H7 (cell line): ENCODE data around the gene MRFAP1. TPM values are rescaled to one million over a fixed set of nuclear protein-coding genes. Genes with fewer than 3 reads are reported as not detected.
"Not testable (repeated sequence)": the region's sequence is repeated elsewhere in the genome, so short reads cannot be mapped to it uniquely, and the experiment has no call there.

ENCODE experiments used
- DNase-seq: peaks from one replicate; pipeline ENCODE4 v3.0.0; 2012
- H3K27me3 ChIP-seq: 2 replicates; pipeline ENCODE4 v1.6.0; 2011; ENCODE audit warnings: mild to moderate bottlenecking, low read length; ENCODE audit not compliant: control insufficient read depth, insufficient read depth
- H3K36me3 ChIP-seq: replicated peaks from 2 replicates; pipeline ENCODE4 v1.5.1; 2011; ENCODE audit warnings: low read length; ENCODE audit not compliant: control insufficient read depth, insufficient read depth
- H3K4me3 ChIP-seq: 2 replicates; pipeline ENCODE4 v1.5.1; 2011; ENCODE audit warnings: low read depth, mild to moderate bottlenecking, control low read depth, low read length, moderate library complexity; ENCODE audit not compliant: insufficient read depth
- total RNA-seq: library from RNA; depleted of rRNA; stranded (reverse); fragments of >200 nt; shearing (Covaris generic); gene quantifications from 2 replicates; pipeline ENCODE4 v1.2.3, GENCODE V29; 2014

The MRFAP1 gene
- total RNA-seq, 1 experiment from 2014 or later: 83.2 TPM

DNA sequence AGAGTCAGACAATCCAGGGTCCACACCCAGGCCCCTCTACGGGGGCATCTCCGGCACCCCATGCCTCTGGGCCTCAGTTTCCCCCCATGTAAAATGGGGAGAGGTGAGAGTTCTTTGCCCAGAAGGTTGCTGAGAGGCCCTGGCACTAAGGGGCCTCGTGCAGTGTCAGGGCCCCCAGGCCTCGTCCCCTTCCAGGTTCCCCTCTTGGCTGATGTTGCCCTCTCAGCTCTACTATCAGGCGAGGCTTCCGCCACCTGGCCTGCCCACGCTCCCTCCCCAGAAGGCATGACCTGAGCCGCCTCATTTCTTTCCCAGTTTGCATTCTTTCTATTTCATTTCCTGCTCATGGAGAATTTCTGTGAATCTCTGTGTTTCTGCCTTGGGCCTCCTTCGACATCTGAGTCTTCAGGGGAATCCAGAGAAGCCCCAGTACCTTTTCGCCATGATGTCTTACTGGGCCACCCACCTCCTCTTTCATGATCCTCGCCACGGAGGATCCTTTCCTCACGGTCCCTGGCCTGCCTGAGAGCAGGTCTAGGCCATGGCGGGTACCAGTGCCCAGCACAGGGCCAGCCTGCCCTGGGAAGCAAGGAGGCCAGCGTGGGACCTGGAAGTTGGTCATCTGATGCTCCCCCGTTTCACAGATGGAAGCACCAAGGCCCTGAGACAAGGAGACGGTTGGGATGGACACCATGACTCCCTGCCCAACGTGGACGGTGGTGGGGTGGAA is 21.9 kb upstream of the MRFAP1 start:
- Histone ChIP-seq H3K4me3 (no peak overlapping the region), H3K27me3 (no peaks in the 10 kb centered on the region), H3K36me3 (peaks cover 1% of the 10 kb centered on the region)
- peak; percentile 30 for DNase-seq

DNA sequence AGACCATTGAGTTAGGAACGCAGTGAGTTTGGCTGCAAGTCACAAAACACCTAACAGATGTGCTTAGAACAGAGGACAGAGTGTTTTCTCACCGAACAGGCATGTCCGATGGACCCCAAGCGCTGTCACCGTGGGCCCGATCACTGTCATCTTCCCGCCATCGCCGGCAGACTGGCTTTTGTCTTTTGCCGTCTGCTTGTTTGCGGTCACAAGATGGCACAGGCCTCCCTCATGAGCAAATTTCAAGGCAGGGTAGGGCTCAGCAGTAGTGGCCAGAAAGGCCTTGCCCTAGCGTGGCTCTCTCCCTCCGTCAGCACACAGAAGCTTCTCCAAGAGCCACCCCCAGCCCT is 21.4 kb upstream of the MRFAP1 start:
- H3K36me3 ChIP-seq: peaks cover 1% of the 10 kb centered on the region
- no peaks in the 10 kb centered on the region for H3K27me3 ChIP-seq
- no peak overlapping the region for H3K4me3 ChIP-seq
- DNase-seq: no peak

DNA sequence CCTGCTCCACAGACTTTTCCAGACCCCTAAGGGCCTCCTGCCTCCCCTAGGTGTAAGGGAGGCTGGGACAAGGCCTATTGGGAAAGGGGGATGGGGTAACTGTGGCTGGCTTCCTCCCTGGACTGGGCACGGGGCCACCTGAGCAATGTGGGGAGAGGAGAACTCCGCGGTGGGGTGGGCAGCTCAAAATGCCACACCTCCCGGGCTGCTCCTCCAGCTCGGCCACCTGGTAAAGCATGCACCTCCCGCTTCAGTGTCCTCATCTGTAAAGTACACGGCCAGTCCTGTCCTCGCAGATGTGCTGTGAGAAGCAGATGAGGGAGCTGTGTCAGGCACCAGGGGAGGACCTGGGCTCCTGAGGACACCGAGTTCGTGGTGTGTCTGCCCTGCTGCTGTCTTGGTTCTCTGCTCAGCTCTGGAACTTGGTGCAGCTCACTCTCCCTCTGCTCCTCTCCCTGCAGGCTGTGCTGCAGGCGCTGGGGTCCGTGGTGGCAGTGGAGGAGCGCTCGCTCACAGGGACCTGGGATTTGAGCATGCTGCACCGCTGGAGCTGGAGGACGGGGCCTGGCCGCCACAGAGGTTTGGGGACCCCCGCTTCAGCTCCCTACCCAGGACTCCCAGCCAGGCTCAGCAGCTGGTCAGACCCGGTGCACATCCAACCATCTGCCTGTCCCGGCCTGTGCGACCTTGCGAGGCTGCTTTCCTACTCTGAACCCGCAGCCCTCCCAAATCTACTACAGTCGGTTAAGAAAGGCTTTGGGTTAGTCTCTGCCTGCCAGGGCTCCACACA is 20.8 kb upstream of the MRFAP1 start:
- Histone ChIP-seq H3K27me3 (no peaks in the 10 kb centered on the region), H3K4me3 (no peak overlapping the region), H3K36me3 (peaks cover under 1% of the 10 kb centered on the region)
- DNase-seq: peak; percentile 36

DNA sequence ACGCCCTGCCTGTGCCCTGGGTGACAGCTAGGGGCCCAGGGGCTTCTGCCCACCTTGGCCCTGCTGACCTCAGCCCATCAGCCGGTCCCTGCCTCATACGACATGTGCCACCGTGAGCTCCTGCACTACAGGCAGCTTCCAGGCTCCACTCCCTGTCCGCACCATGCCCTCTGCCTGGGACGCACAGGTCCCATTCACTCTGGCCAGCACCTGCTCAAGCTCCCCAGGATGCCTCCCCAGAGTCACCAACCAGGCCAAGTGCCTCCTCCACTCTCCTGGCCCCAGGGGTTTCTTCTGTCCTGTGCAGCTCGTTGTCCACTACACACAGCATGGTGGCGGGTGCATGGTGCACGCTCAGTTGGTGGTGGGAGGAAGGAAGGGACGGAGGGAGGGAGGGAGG is 20.2 kb upstream of the MRFAP1 start:
- peak; percentile 30 for DNase-seq
- H3K27me3 ChIP-seq: no peaks in the 10 kb centered on the region
- H3K4me3 ChIP-seq: no peak overlapping the region
- H3K36me3 ChIP-seq: no peaks in the 10 kb centered on the region

DNA sequence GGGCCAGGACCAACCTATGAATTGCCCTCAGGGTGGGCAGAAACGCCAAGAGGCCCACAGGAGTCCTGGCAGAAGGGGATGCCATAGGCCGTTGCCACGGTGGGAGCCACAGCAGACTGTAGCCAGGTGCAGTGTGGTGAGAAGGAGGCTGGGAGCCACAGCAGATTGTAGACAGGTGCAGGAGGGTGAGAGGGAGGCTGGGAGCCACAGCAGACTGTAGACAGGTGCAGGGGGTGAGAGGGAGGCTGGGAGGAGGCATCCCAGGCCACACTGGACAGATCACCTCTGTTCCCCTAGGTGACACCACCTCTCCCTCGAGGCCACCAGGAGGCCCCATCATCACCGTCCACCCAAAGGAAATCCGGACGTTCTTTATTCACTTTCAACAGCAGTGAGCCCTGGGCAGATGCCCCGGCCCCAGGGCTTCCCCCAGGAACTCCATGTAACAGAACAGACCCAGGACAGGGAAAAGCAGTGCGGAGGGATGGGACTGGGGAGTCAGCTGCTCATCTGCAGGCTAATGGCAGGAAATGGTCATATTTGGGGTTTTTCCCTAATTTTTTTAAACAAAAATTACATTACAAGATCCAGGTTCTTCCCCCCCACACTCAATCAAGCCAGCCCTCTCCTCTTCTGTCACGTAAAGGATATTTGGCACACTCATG is 19.5 kb upstream of the MRFAP1 start:
- H3K36me3 ChIP-seq: no peaks in the 10 kb centered on the region
- DNase-seq: peak; percentile 73

DNA sequence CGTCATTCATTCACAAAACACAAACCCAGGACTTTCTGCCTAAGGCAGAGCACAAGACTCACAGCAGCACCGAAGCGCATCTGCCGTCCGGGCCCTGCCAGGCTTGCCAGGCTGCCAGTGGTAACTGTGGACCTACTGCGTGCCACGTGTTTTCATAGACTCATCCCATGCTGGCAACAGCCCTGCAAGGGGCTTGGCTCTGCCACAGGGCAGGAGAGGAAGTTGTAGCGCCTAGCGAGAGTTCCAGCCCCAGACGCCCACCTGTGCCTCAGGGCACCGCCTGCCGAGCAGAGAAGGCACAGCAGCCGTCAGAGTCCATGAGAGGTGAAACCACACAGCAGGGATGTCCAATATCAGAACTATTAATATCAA is 18.9 kb upstream of the MRFAP1 start:
- Histone ChIP-seq H3K36me3 (no peaks in the 10 kb centered on the region), H3K4me3 (no peak overlapping the region), H3K27me3 (no peaks in the 10 kb centered on the region)
- DNase-seq: peak; percentile 51

More for the DNA sequence above, 19.5 kb upstream of the MRFAP1 start:
- no peak overlapping the region for H3K4me3 ChIP-seq
- H3K27me3 ChIP-seq: no peaks in the 10 kb centered on the region

DNA sequence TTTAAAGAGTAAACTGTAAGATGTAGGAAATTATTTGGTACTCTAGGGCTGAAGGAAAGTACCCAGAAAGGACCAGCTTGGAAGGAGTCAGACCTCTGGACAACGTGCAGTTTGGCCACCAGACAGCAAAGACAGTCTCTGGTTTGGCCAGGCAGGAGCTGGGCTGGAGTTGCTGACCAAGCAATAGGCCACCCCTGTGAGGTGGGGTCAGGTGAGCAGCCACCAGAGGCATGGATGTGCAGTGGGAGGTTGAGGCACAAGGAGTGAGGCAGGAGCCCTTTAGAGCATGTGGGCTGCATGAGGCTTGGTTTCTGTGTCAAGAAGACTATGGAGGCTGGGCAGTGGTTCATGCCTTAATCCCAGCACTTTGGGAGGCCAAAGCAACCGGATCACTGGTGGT is 17.7 kb upstream of the MRFAP1 start:
- peak; percentile 10 for DNase-seq
- H3K27me3 ChIP-seq: no peaks in the 10 kb centered on the region
- H3K36me3 ChIP-seq: no peaks in the 10 kb centered on the region
- H3K4me3 ChIP-seq: no peak overlapping the region

DNA sequence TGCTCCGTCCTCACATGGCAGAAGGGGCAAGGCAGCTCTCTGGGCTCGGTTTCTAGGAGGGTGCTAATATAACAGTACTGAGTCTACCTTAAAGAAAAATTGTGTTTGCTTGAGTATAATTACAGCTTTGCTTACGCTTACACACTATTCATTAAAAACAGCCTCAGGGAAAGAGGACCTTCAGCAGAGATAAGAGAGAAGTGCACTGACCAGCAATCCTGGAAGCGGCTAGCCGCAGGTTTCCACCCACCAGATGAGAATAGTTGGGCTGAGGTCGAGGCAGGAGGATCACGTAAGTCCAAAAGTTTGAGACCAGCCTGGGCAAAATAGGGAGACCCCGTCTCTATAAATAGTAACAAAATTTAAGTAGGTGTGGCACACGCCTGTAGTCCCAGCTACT is 15.2 kb upstream of the MRFAP1 start:
- Histone ChIP-seq H3K4me3 (no peak overlapping the region), H3K36me3 (no peaks in the 10 kb centered on the region), H3K27me3 (no peaks in the 10 kb centered on the region)
- DNase-seq: peak; percentile 8

DNA sequence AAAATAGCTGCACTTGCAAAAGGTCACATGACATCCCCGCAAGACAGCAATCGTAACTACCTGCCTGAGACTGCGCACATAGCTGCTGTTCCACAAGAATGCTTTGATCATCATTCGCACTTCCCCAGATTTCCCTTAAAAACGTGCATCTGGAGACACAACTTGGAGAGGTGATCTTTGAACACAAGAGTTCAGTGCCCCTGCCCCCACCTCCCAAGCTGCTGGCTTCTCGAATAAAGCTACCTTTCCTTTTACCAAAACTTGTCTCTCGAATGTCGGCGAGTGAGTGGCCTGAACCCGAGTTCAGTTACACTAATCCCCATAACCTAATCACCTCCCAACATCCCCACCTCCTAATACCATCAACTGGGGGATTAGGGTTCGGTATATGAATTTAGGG is 14.4 kb upstream of the MRFAP1 start:
- peak; percentile 22 for DNase-seq
- H3K36me3 ChIP-seq: no peaks in the 10 kb centered on the region
- no peak overlapping the region for H3K4me3 ChIP-seq
- H3K27me3 ChIP-seq: no peaks in the 10 kb centered on the region

DNA sequence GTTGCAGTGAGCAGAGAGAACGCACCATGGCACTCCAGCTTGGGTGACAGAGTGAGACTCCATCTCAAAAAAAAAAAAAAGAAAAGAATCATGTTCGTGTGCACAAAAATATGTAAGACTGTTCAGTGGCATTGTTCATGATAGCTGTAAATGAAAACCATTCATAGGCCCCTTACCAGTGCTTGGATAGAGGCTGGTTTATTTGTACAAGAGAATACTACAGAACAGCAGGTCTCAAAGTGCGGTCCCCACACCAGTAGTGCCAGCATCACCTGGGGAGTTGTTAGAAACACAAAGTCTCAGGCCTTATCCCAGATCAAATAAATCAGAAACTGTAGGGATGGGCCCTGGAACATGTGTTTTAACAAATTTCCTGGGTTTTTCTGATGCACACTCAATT is 12.7 kb upstream of the MRFAP1 start:
- H3K27me3 ChIP-seq: no peaks in the 10 kb centered on the region
- no peaks in the 10 kb centered on the region for H3K36me3 ChIP-seq
- no peak for DNase-seq
- no peak overlapping the region for H3K4me3 ChIP-seq

DNA sequence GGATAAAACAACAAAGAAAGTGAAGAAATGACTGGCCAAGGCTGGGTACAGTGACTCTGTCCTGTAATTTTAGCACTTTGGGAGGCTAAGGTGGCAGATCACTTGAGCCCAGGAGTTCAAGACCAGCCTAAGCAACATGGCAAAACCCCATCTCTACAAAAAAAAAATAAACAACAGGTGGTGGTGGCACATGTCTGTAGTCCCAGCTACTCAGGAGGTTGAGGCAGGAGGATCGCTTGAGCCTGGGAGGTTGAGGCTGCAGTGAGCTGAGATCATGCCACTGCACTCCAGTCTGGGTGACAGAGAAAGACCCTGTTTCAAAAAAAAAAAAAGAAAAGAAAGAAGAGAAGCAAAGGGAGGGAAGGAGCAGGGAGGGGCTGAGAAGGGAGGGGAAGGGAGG is 12.0 kb upstream of the MRFAP1 start:
- H3K4me3 ChIP-seq, H3K27me3 ChIP-seq, H3K36me3 ChIP-seq, DNase-seq: not testable (repeated sequence)

DNA sequence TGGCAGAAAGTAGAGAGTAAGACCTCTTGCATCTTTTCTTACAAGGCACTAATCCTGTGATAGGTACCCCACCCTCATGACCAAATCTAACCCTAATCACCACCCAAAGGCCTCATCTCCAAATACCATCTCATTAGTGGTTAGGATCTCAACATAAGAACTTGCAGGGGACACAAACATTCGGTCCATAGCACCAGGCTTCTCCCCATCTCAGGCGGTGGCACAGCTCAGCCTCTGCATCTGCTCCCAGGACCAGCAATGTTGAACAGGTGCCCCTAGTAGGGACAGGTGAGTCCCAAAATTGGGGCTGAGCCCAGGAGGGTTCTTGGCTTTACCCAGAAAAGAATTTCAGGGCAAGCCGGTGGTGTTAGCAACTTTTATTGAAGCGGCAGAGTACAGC is 8.4 kb upstream of the MRFAP1 start:
- Histone ChIP-seq H3K4me3 (no peak overlapping the region), H3K27me3 (no peaks in the 10 kb centered on the region), H3K36me3 (no peaks in the 10 kb centered on the region)
- DNase-seq: no peak

DNA sequence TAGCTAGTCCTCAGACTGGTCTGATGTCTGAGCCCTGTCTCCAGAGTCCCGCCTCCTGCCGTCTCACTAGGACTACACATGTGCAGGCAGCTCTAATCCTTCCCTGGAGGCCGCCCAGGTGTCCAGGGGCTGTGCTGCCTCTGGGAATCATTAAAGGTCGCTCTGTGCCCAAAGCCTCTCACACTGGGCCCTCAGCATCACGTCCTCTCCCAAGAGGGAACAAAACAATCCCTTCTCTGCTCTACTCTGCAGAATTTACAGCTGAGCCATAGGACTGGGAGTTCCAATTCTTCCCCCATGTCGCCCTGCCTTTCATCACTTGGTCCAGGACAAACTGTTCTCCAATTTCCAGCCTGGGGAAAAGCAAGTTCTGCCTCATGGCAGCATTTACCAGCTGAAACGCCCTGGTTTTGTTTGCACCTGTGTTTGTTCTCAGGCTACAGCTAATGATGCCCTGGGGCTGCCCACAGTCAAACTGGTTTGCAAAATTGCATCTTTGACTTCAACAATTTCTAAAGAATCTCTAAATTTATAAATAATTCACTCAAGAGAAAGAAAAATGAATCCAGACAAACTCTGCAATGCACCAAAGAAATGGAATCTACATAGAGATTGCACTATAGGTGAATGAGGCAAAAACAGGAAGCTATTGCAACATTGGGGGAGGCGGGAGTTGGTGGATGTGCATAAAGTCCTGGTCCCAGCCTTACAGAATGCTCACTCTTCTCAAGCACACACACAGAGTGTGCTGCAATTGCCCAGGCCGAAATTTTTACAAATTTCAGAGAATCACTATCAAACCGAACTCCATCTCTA is 7.2 kb upstream of the MRFAP1 start:
- no peak overlapping the region for H3K4me3 ChIP-seq
- no peak for DNase-seq
- no peaks in the 10 kb centered on the region for H3K36me3 ChIP-seq
- H3K27me3 ChIP-seq: no peaks in the 10 kb centered on the region

DNA sequence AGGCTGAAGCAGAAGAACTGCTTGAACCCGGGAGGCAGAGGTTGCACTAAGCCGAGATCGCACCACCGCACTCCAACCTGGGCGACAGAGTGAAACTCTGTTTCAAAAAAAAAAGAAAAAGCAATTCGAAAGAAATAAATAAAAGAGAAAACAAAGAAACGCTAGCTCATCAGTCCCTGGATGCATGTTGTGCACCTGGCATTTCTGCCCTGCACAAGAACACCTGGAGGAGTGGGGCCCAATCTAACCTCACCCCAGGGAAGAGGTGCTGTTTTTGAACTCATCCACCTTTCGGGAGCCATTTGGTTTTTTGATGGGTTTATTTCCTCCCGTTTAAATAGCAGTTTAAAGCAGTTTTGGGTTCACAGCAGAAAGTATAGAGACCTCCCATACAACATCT is 5.7 kb upstream of the MRFAP1 start:
- no peak for DNase-seq
- no peaks in the 10 kb centered on the region for H3K27me3 ChIP-seq
- H3K36me3 ChIP-seq: no peaks in the 10 kb centered on the region
- H3K4me3 ChIP-seq: no peak overlapping the region
